DOHH2 (cell line): ENCODE results near the gene BRPF3.
A peak's percentile ranks its signal among the peaks of the same experiment; 100 is the strongest.

Experiments
- H3F3A ChIP-seq: fragments of 200-600 bp; sonication (generic), shearing (Covaris generic); 2 replicates; pipeline ENCODE4 v1.6.0; 2016; ENCODE audit warnings: antibody characterized with exemption, mild to moderate bottlenecking; ENCODE audit not compliant: control insufficient read depth, insufficient read depth
- H3K27ac ChIP-seq: fragments of 200-600 bp; sonication (generic); 2 replicates; pipeline ENCODE4 v1.5.1; 2014; ENCODE audit warnings: low read depth, mild to moderate bottlenecking, low read length, moderate library complexity
- H3K27me3 ChIP-seq: fragments of 200-600 bp; sonication (generic); 2 replicates; pipeline ENCODE4 v1.6.1; 2014; ENCODE audit warnings: mild to moderate bottlenecking, low read length, mixed read lengths; ENCODE audit not compliant: control insufficient read depth
- H3K36me3 ChIP-seq: fragments of 200-600 bp; sonication (generic); 2 replicates; pipeline ENCODE4 v1.6.1; 2014; ENCODE audit warnings: mild to moderate bottlenecking, low read length, moderate library complexity, mixed read lengths; ENCODE audit not compliant: control insufficient read depth
- H3K4me1 ChIP-seq: fragments of 200-600 bp; sonication (generic); 2 replicates; pipeline ENCODE4 v1.6.1; 2014; ENCODE audit warnings: mild to moderate bottlenecking, low read length, mixed read lengths; ENCODE audit not compliant: control insufficient read depth
- H3K4me2 ChIP-seq: fragments of 200-600 bp; sonication (generic); 2 replicates; pipeline ENCODE4 v1.6.0; 2014; ENCODE audit warnings: mild to moderate bottlenecking, low read length, moderate library complexity
- H3K4me3 ChIP-seq: fragments of 200-600 bp; sonication (generic); 2 replicates; pipeline ENCODE4 v1.5.1; 2014; ENCODE audit warnings: mild to moderate bottlenecking, low read length, mixed read lengths
- H3K79me2 ChIP-seq: fragments of 200-600 bp; sonication (generic); 2 replicates; pipeline ENCODE4 v1.6.1; 2014; ENCODE audit warnings: mild to moderate bottlenecking, low read length, mixed read lengths; ENCODE audit not compliant: control insufficient read depth
- H3K9me2 ChIP-seq: fragments of 200-600 bp; sonication (generic); replicated peaks from 2 replicates; pipeline ENCODE4 v1.6.1; 2014; ENCODE audit warnings: mild to moderate bottlenecking, low read length, mixed read lengths; ENCODE audit not compliant: control insufficient read depth
- H3K9me3 ChIP-seq: fragments of 200-600 bp; sonication (generic); 2 replicates; pipeline ENCODE4 v1.6.1; 2014; ENCODE audit warnings: antibody characterized with exemption, low read length, mixed read lengths; ENCODE audit not compliant: control insufficient read depth, insufficient read depth
- H4K20me1 ChIP-seq: fragments of 200-600 bp; sonication (generic); 2 replicates; pipeline ENCODE4 v1.6.0; 2014; ENCODE audit warnings: low read depth, mild to moderate bottlenecking, antibody characterized with exemption, low read length, moderate library complexity; ENCODE audit not compliant: control insufficient read depth, insufficient read depth
- EZH2phosphoT487 ChIP-seq: fragments of 200-600 bp; sonication (generic); IDR thresholded peaks from 2 replicates; pipeline ENCODE4 v1.6.1; 2017; ENCODE audit warnings: borderline replicate concordance, mild to moderate bottlenecking, antibody characterized with exemption, low read length, moderate library complexity, mixed read lengths
- TF ChIP-seq, protein P1 (sequence below): fragments of 200-600 bp; sonication (generic); IDR thresholded peaks from one replicate; pipeline ENCODE4 v1.5.1; 2014; ENCODE audit warnings: antibody characterized with exemption, mild to moderate bottlenecking, low read depth, low read length; ENCODE audit not compliant: poor library complexity, severe bottlenecking

BRPF3 gene

DNA sequence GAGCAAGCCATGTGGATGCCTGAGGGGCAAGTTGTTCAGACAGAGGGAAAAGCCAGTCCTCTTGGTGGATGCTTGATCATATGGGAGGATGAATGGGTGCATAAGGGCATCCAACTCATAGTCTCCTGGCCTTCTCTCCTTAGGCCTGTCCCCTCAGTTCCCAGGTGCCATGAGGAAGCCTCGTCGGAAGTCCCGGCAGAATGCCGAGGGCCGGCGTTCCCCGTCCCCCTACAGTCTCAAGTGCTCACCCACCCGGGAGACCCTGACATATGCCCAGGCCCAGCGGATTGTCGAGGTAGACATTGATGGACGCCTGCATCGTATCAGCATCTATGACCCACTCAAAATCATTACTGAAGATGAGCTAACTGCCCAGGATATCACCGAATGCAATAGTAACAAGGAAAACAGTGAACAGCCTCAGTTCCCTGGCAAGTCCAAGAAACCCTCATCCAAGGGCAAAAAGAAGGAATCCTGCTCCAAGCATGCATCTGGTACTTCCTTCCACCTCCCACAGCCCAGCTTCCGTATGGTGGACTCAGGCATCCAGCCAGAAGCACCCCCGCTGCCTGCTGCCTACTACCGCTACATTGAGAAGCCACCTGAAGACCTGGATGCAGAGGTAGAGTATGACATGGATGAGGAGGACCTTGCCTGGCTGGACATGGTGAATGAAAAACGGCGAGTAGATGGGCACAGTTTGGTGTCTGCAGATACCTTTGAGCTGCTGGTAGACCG lies 3.8 kb downstream of the BRPF3 start:
- Histone ChIP-seq H3K9me3 (no peaks in the 10 kb centered on the region), H4K20me1 (no peaks in the 10 kb centered on the region), H3K27ac (no peak overlapping the region), H3F3A (peaks cover 5% of the 10 kb centered on the region), H3K79me2 (peaks cover 52% of the 10 kb centered on the region), H3K27me3 (no peaks in the 10 kb centered on the region), H3K9me2 (no peaks in the 10 kb centered on the region), H3K4me3 (no peak overlapping the region), H3K4me2 (no peak overlapping the region), H3K36me3 (peaks cover 72% of the 10 kb centered on the region), H3K4me1 (peaks cover 43% of the 10 kb centered on the region)
- TF ChIP-seq, protein P1, sequence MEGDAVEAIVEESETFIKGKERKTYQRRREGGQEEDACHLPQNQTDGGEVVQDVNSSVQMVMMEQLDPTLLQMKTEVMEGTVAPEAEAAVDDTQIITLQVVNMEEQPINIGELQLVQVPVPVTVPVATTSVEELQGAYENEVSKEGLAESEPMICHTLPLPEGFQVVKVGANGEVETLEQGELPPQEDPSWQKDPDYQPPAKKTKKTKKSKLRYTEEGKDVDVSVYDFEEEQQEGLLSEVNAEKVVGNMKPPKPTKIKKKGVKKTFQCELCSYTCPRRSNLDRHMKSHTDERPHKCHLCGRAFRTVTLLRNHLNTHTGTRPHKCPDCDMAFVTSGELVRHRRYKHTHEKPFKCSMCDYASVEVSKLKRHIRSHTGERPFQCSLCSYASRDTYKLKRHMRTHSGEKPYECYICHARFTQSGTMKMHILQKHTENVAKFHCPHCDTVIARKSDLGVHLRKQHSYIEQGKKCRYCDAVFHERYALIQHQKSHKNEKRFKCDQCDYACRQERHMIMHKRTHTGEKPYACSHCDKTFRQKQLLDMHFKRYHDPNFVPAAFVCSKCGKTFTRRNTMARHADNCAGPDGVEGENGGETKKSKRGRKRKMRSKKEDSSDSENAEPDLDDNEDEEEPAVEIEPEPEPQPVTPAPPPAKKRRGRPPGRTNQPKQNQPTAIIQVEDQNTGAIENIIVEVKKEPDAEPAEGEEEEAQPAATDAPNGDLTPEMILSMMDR = no peak
- TF ChIP-seq EZH2phosphoT487 = no peak

DNA sequence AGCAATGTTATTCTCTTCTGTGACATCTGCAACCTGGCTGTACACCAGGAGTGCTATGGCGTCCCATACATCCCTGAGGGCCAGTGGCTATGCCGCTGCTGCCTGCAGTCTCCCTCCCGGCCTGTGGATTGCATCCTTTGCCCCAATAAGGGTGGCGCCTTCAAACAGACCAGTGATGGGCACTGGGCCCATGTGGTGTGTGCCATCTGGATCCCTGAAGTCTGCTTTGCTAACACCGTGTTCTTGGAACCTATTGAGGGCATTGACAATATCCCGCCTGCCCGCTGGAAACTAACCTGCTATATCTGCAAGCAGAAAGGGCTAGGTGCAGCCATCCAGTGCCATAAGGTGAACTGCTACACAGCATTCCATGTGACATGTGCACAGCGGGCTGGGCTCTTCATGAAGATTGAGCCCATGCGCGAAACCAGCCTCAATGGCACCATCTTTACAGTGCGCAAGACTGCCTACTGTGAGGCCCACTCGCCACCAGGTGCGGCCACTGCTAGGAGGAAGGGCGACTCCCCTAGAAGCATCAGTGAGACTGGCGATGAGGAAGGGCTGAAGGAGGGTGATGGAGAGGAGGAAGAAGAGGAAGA lies 4.6 kb downstream of the BRPF3 start:
- H3K36me3 ChIP-seq = peaks cover 78% of the 10 kb centered on the region

DNA sequence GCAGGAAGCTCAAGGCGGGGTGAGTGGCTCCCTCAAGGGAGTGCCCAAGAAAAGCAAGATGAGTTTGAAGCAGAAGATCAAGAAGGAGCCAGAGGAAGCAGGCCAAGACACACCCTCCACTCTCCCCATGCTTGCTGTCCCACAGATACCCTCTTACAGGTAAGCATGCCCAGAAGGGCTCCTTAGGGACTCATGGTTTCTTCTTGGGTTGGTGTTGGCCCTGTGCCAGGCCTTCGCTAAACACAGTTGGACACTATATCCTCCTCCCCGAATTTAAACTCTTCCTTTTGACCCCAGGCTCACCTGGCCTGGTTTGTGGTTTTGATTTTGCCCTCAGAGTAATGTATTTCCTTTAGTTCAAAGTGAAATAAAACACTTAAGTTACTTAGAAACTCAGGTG lies 5.1 kb downstream of the BRPF3 start:
- Histone ChIP-seq H3K79me2 (peaks cover 52% of the 10 kb centered on the region), H3K36me3 (peaks cover 82% of the 10 kb centered on the region), H3K27me3 (no peaks in the 10 kb centered on the region), H3K9me2 (no peaks in the 10 kb centered on the region), H3K4me3 (no peak overlapping the region), H3F3A (no peaks in the 10 kb centered on the region), H4K20me1 (no peaks in the 10 kb centered on the region), H3K27ac (no peak overlapping the region), H3K4me1 (peaks cover 34% of the 10 kb centered on the region), H3K9me3 (no peaks in the 10 kb centered on the region), H3K4me2 (0 out of 2 replicates have a peak overlapping the region, but pooled peaks have one; percentile 11)
- TF ChIP-seq, protein P1 = no peak
- TF ChIP-seq EZH2phosphoT487 = no peak

More for the DNA sequence above, 4.6 kb downstream of the BRPF3 start:
- Histone ChIP-seq H3K27me3 (no peaks in the 10 kb centered on the region), H3F3A (no peaks in the 10 kb centered on the region), H3K79me2 (peaks cover 52% of the 10 kb centered on the region), H3K27ac (no peak overlapping the region), H3K4me1 (peaks cover 35% of the 10 kb centered on the region), H3K9me3 (no peaks in the 10 kb centered on the region), H3K9me2 (no peaks in the 10 kb centered on the region), H3K4me3 (no peak overlapping the region), H4K20me1 (no peaks in the 10 kb centered on the region), H3K4me2 (0 out of 2 replicates have a peak overlapping the region, but pooled peaks have one; percentile 11)
- TF ChIP-seq, protein P1 = no peak
- TF ChIP-seq EZH2phosphoT487 = no peak
